HG02943 (cell line): ENCODE measurements around the gene KCNJ3.
"Not testable (repeated sequence)": the region's sequence is repeated elsewhere in the genome, so short reads cannot be mapped to it uniquely, and the experiment has no call there.

Experiments used
- ATAC-seq: cut with Tn5 transposase; IDR thresholded peaks from one replicate; pipeline ENCODE4 v1.9.1; 2021; ENCODE audit warnings: mild to moderate bottlenecking, low read depth, moderate library complexity; ENCODE audit not compliant: unreplicated experiment

The KCNJ3 gene

GRCh38 chr2:154832711-154833110 lies 134.2 kb downstream of the KCNJ3 start:
- ATAC-seq: no peak

GRCh38 chr2:154836632-154837031 lies 138.1 kb downstream of the KCNJ3 start:
- no peak for ATAC-seq

- no peak for ATAC-seq
Measured at GRCh38 chr2:154837035-154837434, 138.5 kb downstream of the KCNJ3 start.

GRCh38 chr2:154844513-154844912 lies 146.0 kb downstream of the KCNJ3 start:
- no peak for ATAC-seq

- no peak for ATAC-seq
Measured at GRCh38 chr2:154846842-154847241, 148.3 kb downstream of the KCNJ3 start.

- no peak for ATAC-seq
Measured at GRCh38 chr2:154849482-154849881, 151.0 kb downstream of the KCNJ3 start.

- no peak for ATAC-seq
Measured at GRCh38 chr2:154850532-154850931, 152.0 kb downstream of the KCNJ3 start.

GRCh38 chr2:154855138-154855537 lies 156.6 kb downstream of the KCNJ3 start:
- ATAC-seq: no peak

GRCh38 chr2:154867151-154867550 lies 168.7 kb downstream of the KCNJ3 start:
- ATAC-seq: not testable (repeated sequence)

- no peak for ATAC-seq
Measured at GRCh38 chr2:154875999-154876398, 177.5 kb downstream of the KCNJ3 start.

GRCh38 chr2:154882725-154883124 lies 184.2 kb downstream of the KCNJ3 start:
- no peak for ATAC-seq

- ATAC-seq: no peak
Measured at GRCh38 chr2:154886316-154886715, 187.8 kb downstream of the KCNJ3 start.

- ATAC-seq: no peak
Measured at GRCh38 chr2:154898269-154898668, 199.8 kb downstream of the KCNJ3 start.

- no peak for ATAC-seq
Measured at GRCh38 chr2:154901063-154901462, 202.6 kb downstream of the KCNJ3 start.
